Left renal cortex interstitium (tissue), 4 donors: ENCODE measurements around the gene FMOD. TPM values are rescaled to one million over a fixed set of nuclear protein-coding genes. Genes with fewer than 3 reads are reported as not detected.
"Not testable (repeated sequence)": the region's sequence is repeated elsewhere in the genome, so short reads cannot be mapped to it uniquely, and the experiment has no call there.

Experiments used
- DNase-seq, 4 donors: peaks; one replicate each; pipeline ENCODE4 v3.0.0-alpha.2; 2013; ENCODE audit warnings: low read depth in 4 of 4, low spot score in 2 of 4, missing footprints in 1 of 4
- polyA plus RNA-seq, 4 donors: library from polyadenylated mRNA; unstranded; fragments of 120-200 nt; gene quantifications; one replicate each; pipeline ENCODE4 v1.2.1, GENCODE V29; 2013; ENCODE audit not compliant: insufficient read length in 4 of 4

The FMOD gene
- polyA plus RNA-seq, 4 donors, result 39.5 to 65.2 (median 51.1) TPM

DNA sequence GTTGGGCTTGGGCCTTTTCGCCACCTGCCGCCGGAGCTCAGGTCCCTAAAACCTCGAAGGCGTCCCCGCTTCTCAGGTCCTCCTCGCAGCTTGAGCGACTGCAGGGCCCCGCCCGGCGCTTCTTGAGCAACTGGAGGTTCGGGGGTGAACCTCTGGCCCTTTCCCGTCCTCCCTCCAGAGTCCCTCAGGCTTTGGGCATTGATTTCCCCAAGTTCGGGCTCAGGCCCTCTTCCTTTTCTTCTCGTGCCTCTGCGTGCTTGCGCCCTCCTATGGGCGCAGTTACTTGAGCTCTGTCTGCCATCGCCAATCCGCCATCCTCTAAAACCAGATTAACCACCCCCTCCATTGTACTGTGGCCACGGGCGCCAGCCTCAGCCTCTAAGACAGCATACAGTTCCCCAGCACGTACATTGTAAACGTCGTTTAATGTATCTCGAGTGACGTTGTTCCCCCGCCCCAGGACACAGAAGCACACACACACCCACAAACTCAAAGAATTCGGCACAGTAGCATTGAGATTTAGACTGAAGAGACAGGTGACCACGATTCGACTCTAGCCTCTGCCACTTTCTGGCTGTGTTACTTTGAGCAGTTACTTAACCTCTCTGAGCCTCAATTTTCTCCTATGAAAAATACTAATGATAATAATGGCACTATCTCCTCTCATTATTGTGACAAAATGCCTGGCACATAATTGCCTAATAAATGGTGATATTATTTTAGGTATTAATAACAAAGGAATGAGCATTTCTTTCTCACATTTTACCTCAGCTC, 23.1 kb downstream of the FMOD start:
- no peak for DNase-seq

DNA sequence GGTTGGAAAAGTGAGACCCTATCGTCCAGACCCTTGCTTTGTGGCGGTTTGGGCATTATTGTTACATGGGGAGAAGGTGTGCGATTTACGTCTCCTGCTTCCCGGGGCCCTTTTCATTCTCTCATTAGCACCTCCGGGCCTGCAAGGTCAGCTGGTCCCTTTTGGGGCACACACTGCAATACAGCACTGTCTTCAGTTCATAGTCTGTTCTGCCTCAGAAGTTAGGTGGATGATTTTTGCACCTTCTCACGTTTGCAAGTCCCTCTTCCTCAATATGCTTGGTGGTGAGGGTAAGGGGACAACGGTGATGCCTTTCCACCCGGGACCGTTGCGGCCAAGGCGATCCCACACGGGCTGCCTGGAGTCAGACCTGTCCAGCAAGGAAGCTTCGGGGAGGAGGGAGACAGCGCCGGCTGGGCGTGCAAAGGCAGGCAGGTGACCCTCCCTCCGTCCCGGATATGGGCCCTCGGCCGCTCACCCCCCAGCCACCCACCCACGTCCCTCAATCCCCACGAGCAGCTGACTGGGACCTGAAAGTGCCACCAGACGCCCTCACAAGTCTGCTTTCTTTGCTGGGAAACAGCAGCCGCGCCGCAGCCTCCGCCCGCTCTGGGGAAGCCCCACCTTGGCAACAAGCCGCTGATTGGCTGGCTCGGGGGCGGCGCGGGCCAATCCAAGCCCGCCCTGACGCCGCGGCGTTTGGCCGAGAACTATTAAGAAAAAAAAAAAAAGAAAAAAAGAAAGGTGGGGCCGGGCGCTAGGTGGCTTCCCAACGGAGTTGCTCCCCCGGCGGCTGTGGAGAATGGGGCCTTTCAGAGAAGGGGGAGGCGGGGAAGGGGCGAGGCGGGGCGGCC, 23.9 kb downstream of the FMOD start:
- DNase-seq, result peak in 2 of 4 donors; percentile 87 to 88

DNA sequence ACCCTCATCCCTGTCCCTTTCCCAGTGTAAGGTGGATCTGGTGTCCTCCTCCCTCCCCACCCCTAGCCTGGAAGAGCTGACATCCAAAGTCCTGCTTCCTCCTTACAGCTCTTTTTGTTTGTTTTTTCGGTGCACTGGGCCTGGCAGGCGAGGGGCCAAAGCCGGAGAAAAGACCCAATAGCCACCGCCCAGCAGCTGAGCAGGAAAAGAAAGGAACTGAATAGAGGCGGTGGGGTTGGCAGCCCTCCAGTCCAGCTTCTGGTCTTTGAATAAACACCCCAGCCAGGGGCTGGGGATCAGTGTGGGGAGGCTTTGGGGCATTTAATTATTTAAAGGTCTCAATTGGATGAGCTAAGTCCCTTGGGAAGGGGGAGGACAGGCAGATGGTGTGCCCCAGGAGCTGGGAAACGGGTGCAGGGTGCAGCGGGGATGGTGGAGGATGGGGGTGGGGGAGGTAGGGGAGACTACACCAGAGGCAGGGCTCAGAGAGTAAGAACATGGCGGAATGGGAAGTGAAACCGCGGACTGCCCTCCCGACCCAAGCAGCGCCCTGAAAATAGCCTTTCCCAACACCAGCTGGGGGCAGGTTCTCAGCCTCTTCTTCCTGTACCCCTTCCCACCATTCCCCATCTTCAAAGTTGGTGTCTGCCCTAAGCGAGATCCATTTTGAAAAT, 25.4 kb downstream of the FMOD start:
- no peak for DNase-seq

GRCh38 chr1:203325026-203325417, 25.9 kb downstream of the FMOD start:
- DNase-seq, result no peak

- DNase-seq, result no peak
Measured at GRCh38 chr1:203324105-203325025, 26.6 kb downstream of the FMOD start.

GRCh38 chr1:203323587-203323986, 27.3 kb downstream of the FMOD start:
- no peak for DNase-seq

DNA sequence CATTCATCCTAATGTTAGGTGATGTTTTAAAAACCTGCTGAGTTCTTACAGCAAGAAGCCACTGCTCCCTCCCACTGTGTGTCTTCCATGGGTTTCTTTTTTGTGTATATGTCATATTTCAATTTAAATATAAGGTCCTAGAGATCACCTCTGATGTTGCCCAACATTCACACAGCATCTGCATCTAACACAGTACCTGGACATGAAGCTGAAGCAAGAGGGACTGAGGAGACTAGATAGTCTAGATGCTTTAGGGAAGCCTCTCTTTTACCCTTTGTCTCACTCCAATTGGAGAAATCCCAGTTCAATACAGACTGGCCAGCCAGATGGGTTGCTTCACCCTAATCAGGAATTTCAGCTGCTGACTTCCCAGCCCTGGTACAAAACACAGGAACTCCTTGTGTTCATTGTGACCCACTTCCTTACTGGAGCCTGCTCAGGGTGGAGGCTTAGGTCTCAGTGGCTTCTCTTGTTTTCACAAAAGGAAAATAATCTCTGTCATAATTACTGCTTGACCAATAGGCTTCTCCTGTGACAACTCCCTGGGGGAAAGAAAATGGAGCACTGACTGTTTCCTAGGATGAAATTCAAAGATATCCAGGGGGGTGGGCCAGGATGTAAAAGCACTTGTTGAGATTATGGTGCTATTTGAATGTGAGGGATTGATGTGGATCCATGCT, 28.3 kb downstream of the FMOD start:
- no peak for DNase-seq

- no peak for DNase-seq
Measured at GRCh38 chr1:203321273-203322052, 29.5 kb downstream of the FMOD start.

DNA sequence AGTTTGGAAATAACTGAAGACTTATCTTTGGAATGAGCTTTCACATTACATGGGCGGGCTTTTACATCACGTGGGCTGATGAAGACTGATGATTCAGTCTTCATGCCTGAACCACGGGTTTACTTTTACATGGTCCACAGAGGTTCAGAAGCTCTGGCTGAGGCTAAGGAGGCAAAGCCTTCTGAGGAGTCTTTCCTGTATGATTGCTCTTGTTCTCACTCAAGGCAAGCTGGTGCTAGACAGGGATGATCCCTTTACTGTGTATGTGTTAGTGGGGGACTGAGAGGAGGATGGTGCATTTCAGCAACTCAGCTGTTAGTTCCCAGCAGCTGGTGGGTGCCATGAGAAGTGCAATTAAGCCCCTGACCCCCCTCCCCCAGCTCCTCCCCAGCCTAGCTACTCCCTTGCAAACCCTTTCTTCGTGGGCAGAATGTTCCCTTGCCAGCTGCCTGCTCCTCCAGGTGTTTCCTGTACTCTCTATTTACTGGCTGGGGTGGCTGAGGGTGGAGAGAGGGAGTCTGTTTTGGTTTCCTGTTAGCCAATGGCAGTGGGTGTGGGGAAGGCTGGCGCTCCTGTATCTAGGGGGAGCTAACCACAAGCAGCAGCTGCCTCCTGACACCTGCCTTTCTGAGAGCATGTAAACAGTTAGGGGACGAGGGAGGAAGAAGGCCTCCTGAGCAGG, 30.2 kb downstream of the FMOD start:
- no peak for DNase-seq

GRCh38 chr1:203318229-203318517, 32.7 kb downstream of the FMOD start:
- DNase-seq, result no peak

DNA sequence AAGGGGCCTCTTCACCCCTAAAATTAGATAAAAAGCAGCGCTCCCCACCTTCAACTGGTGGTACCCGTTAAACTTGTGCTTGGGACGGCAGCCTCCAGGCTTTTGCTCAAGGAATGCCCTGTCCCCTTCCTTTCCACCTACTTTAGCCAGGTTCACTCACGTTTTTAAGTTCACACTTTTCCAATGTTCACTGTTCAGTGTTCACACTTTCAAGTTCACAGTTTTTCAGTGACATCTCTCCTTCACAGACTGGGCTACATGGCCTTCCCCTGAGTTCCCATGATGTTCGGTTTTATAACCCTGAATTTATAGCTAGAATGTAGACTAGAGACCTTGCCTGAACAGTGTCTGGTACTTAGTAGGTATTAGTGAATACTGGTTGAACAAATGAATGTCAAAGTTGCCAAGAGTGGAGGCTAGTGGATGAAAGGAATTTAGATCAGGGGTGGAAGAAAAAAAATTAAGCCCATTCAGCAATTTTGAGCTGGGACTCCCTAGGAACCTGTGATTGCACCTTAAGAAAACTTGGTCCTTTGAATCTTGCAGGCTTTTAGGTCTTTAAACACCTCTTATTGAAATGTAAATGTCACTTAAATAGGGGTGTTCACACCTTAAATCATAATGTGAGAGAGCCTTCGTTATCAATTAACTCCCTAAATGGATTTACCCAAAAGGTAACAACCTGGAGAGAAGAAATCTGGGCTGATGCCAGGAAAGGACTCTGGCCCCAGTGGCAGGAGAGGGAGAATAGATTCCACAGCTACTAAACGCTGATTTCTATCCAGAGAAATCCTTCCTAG, 33.3 kb downstream of the FMOD start:
- DNase-seq, result no peak

GRCh38 chr1:203316626-203317093, 34.3 kb downstream of the FMOD start:
- no peak for DNase-seq

GRCh38 chr1:203314025-203314759, 36.7 kb downstream of the FMOD start:
- not testable (repeated sequence) for DNase-seq

- no peak for DNase-seq
Measured at GRCh38 chr1:203311368-203312301, 39.3 kb downstream of the FMOD start.

- DNase-seq, result no peak
Measured at GRCh38 chr1:203308923-203309331, 42.0 kb downstream of the FMOD start.
